Colonic mucosa (tissue), 4 donors: ENCODE data around the gene MSI2. TPM values are rescaled to one million over a fixed set of nuclear protein-coding genes. Genes with fewer than 3 reads are reported as not detected.

ENCODE experiments used
- DNase-seq: peaks from one replicate; pipeline ENCODE4 v3.0.0-alpha.2; 2020
- H3K27ac ChIP-seq: fragments of 200-600 bp; one replicate; pipeline ENCODE4 v1.8.0; 2021
- H3K27me3 ChIP-seq: fragments of 200-600 bp; one replicate; pipeline ENCODE4 v1.8.0; 2021
- H3K36me3 ChIP-seq: fragments of 200-600 bp; one replicate; pipeline ENCODE4 v1.8.0; 2021
- H3K4me1 ChIP-seq: fragments of 200-600 bp; one replicate; pipeline ENCODE4 v1.8.0; 2021; ENCODE audit warnings: mild to moderate bottlenecking
- H3K4me3 ChIP-seq: fragments of 200-600 bp; one replicate; pipeline ENCODE4 v1.8.0; 2021
- H3K9ac ChIP-seq, 2 donors: one replicate each; pipeline ENCODE4 v1.7.0; 2013; ENCODE audit warnings: control low read depth in 2 of 2, low read depth in 2 of 2, low read length in 2 of 2
- H3K9me3 ChIP-seq: fragments of 200-600 bp; one replicate; pipeline ENCODE4 v1.8.0; 2021
- intact Hi-C: fragments of 100-400 bp; cut with DNase I; formaldehyde crosslinking; loops from one replicate; pipeline ENCODE4 v1.14.1; 2022
- total RNA-seq, 2 donors: library from RNA; stranded (reverse); fragmentation: NEBNext Ultra II Directional in 1 of 2; extraction: Animal tissue kit (Norgen Biotek cat#: 25700) in 1 of 2; gene quantifications; one replicate each; pipeline ENCODE4 v1.2.1, GENCODE V29; 2021
- TF ChIP-seq, protein P1 (sequence below): fragments of 200-600 bp; IDR thresholded peaks from one replicate; pipeline ENCODE4 v1.8.0; 2022; ENCODE audit warnings: antibody characterized with exemption, mild to moderate bottlenecking
- donor health status: healthy.
- donor health status: DM: no; HTN: no; CAD: no.
- donor health status: DM: no; HTN: no; CAD: no.

MSI2 gene
- total RNA-seq, 2 donors from 2014 or later, result 61.6 to 75.4 TPM

DNA sequence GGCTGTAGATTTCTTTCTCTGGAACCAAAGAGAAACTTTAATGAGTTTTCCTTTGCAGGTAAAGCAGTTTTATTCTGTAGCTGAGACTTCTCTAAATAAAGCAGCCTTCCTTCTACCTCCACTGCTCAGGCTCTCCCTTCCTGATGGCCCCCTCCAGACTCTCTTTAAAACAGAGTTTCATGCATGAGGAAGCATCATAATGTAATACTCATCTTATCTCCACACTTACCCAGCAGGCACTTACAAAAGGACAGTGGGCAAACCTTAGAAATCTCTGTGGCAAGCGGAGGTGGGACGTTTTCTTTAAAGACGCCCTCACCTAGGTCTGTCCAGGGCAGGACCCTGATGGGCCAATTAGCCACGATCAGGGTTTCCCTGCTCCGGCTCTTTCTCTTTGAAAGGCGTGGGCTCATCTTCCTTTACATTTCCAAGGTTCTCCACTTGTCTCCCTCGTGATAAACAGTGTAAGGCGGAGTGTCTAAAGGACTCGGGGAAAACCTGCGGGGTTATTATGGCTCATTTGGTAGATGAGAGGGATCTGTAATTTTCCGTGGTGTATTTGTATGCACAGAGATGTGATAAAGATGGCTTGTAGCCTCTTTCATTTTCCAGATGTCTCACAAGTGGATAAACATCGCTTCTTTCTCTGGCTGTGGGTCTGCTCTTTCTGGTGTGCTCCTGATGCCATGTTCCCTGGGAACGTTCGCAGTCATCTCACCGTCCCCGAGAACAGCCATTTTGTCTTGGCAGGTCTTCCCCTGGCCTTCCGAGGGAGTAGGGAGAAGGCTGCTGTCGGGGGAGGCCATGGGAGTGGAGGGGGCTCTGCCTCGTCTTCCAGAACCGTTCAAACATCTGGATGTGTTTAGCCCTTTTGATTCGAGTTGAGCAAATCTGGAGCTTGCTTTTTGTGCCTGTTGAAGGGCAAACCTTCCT lies 249.8 kb downstream of the MSI2 start:
- H3K4me1 ChIP-seq, result no peaks in the 10 kb centered on the region

GRCh38 chr17:57506774-57507127 lies 250.4 kb downstream of the MSI2 start:
- TF ChIP-seq, protein P1, sequence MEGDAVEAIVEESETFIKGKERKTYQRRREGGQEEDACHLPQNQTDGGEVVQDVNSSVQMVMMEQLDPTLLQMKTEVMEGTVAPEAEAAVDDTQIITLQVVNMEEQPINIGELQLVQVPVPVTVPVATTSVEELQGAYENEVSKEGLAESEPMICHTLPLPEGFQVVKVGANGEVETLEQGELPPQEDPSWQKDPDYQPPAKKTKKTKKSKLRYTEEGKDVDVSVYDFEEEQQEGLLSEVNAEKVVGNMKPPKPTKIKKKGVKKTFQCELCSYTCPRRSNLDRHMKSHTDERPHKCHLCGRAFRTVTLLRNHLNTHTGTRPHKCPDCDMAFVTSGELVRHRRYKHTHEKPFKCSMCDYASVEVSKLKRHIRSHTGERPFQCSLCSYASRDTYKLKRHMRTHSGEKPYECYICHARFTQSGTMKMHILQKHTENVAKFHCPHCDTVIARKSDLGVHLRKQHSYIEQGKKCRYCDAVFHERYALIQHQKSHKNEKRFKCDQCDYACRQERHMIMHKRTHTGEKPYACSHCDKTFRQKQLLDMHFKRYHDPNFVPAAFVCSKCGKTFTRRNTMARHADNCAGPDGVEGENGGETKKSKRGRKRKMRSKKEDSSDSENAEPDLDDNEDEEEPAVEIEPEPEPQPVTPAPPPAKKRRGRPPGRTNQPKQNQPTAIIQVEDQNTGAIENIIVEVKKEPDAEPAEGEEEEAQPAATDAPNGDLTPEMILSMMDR, result no peak
- Histone ChIP-seq H3K9ac (no peak overlapping the region), H3K4me1 (no peaks in the 10 kb centered on the region), H3K27me3 (no peaks in the 10 kb centered on the region), H3K36me3 (no peaks in the 10 kb centered on the region), H3K27ac (no peak overlapping the region), H3K4me3 (no peak overlapping the region), H3K9me3 (no peaks in the 10 kb centered on the region)
- intact Hi-C loops, result no loop called here
- no peak for DNase-seq

More for the DNA sequence above, 249.8 kb downstream of the MSI2 start:
- intact Hi-C loops, result no loop called here
- Histone ChIP-seq H3K9me3 (no peaks in the 10 kb centered on the region), H3K36me3 (no peaks in the 10 kb centered on the region), H3K27ac (no peak overlapping the region), H3K27me3 (no peaks in the 10 kb centered on the region), H3K4me3 (no peak overlapping the region), H3K9ac (no peak overlapping the region)
- no peak for DNase-seq
- TF ChIP-seq, protein P1, result no peak

- H3K27ac ChIP-seq, result no peak overlapping the region
- intact Hi-C loops, result no loop called here
- H3K36me3 ChIP-seq, result no peaks in the 10 kb centered on the region
- no peak overlapping the region for H3K4me3 ChIP-seq
- no peaks in the 10 kb centered on the region for H3K4me1 ChIP-seq
- H3K27me3 ChIP-seq, result no peaks in the 10 kb centered on the region
- H3K9me3 ChIP-seq, result no peaks in the 10 kb centered on the region
- H3K9ac ChIP-seq, result no peak overlapping the region
- TF ChIP-seq, protein P1, result no peak
- no peak for DNase-seq
Measured at GRCh38 chr17:57507828-57508227, 251.5 kb downstream of the MSI2 start.

DNA sequence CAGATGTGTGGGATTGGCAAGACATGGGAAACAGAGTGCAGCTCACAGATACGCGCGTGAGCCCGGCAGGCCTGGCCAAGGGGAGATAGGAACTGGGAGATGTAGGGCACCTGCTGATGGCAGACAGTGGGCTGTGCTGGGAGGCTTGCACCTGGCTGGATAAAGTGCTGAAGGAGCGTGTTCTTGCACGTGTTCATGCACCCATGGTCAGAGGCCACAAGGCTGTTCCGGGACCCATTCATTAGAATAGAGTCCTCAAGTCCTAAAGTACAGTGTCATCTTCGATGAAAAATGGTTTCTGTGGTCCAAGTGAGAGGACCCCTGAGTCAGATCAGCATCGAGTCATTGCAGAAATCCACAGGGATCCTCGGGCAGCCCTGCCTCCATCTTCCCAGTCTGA lies 252.3 kb downstream of the MSI2 start:
- DNase-seq, result no peak

GRCh38 chr17:57511475-57512123 lies 255.3 kb downstream of the MSI2 start:
- Histone ChIP-seq H3K36me3 (no peaks in the 10 kb centered on the region), H3K27ac (no peak overlapping the region), H3K9ac (no peak overlapping the region), H3K4me3 (no peak overlapping the region), H3K9me3 (no peaks in the 10 kb centered on the region), H3K4me1 (no peaks in the 10 kb centered on the region), H3K27me3 (no peaks in the 10 kb centered on the region)
- intact Hi-C loops, result no loop called here
- DNase-seq, result no peak
- TF ChIP-seq, protein P1, result no peak

More for the DNA sequence above, 252.3 kb downstream of the MSI2 start:
- no peaks in the 10 kb centered on the region for H3K9me3 ChIP-seq
- no peak overlapping the region for H3K4me3 ChIP-seq
- intact Hi-C loops, result no loop called here
- H3K27me3 ChIP-seq, result no peaks in the 10 kb centered on the region
- no peak overlapping the region for H3K27ac ChIP-seq
- H3K36me3 ChIP-seq, result no peaks in the 10 kb centered on the region
- H3K9ac ChIP-seq, result no peak overlapping the region
- TF ChIP-seq, protein P1, result no peak
- no peaks in the 10 kb centered on the region for H3K4me1 ChIP-seq
